SU-DHL-6 (cell line): ENCODE results near the gene CNTN4.

Experiments used
- H2AFZ ChIP-seq: fragments of 200-600 bp; sonication (generic); 2 replicates; pipeline ENCODE4 v1.6.1; 2014; ENCODE audit warnings: low read depth, mild to moderate bottlenecking, moderate library complexity, mixed read lengths, antibody characterized with exemption, low read length; ENCODE audit not compliant: severe bottlenecking
- H3F3A ChIP-seq: fragments of 200-600 bp; shearing (Covaris generic); 2 replicates; pipeline ENCODE4 v1.6.0; 2016; ENCODE audit warnings: antibody characterized with exemption, mild to moderate bottlenecking; ENCODE audit not compliant: insufficient read depth
- H3K27ac ChIP-seq: fragments of 200-600 bp; sonication (generic); 2 replicates; pipeline ENCODE4 v1.5.1; 2016; ENCODE audit warnings: low read depth, mild to moderate bottlenecking, low read length, moderate library complexity, mixed read lengths
- H3K27me3 ChIP-seq: fragments of 200-600 bp; sonication (generic), shearing (Covaris generic); 2 replicates; pipeline ENCODE4 v1.6.0; 2014; ENCODE audit warnings: mild to moderate bottlenecking, low read length
- H3K36me3 ChIP-seq: fragments of 200-600 bp; sonication (generic); 2 replicates; pipeline ENCODE4 v1.6.1; 2014; ENCODE audit warnings: mild to moderate bottlenecking, low read length, mixed read lengths
- H3K4me2 ChIP-seq: fragments of 300-600, 200-600 bp; shearing (Covaris generic), sonication (generic); 2 replicates; pipeline ENCODE4 v1.6.0; 2014; ENCODE audit warnings: low read length, low read depth, mild to moderate bottlenecking; ENCODE audit not compliant: poor library complexity, severe bottlenecking
- H3K4me3 ChIP-seq: fragments of 200-600 bp; sonication (generic); 2 replicates; pipeline ENCODE4 v1.5.1; 2014; ENCODE audit warnings: antibody characterized with exemption, low read length, mild to moderate bottlenecking, mixed read lengths; ENCODE audit not compliant: insufficient read depth, poor library complexity, severe bottlenecking
- H3K79me2 ChIP-seq: fragments of 200-600 bp; sonication (generic); 2 replicates; pipeline ENCODE4 v1.6.1; 2014; ENCODE audit warnings: mild to moderate bottlenecking, low read length, moderate library complexity; ENCODE audit not compliant: insufficient read depth
- H3K9ac ChIP-seq: fragments of 200-600 bp; sonication (generic); 2 replicates; pipeline ENCODE4 v1.7.0; 2014; ENCODE audit warnings: mild to moderate bottlenecking, low read length
- H3K9me2 ChIP-seq: fragments of 200-600 bp; sonication (generic); replicated peaks from 2 replicates; pipeline ENCODE4 v1.6.1; 2014; ENCODE audit warnings: low read length; ENCODE audit not compliant: insufficient read depth
- H3K9me3 ChIP-seq: fragments of 200-600 bp; sonication (generic); 2 replicates; pipeline ENCODE4 v1.6.1; 2014; ENCODE audit warnings: low read length, mixed read lengths; ENCODE audit not compliant: insufficient read depth
- H4K20me1 ChIP-seq: fragments of 200-600 bp; sonication (generic); 2 replicates; pipeline ENCODE4 v1.6.1; 2014; ENCODE audit warnings: low read depth, mild to moderate bottlenecking, antibody characterized with exemption, low read length, moderate library complexity, mixed read lengths
- EZH2phosphoT487 ChIP-seq: fragments of 200-600 bp; sonication (generic), shearing (Covaris generic); conservative IDR thresholded peaks from 2 replicates; pipeline ENCODE4 v1.6.1; 2018; ENCODE audit warnings: mild to moderate bottlenecking, antibody characterized with exemption, low read length, moderate library complexity, mixed read lengths
- TF ChIP-seq, protein P1 (sequence below): fragments of 200-600 bp; sonication (generic); IDR thresholded peaks from one replicate; pipeline ENCODE4 v1.5.1; 2017; ENCODE audit warnings: antibody characterized with exemption, mild to moderate bottlenecking, low read length, moderate library complexity; ENCODE audit not compliant: insufficient read depth, poor library complexity, severe bottlenecking

Gene CNTN4

DNA sequence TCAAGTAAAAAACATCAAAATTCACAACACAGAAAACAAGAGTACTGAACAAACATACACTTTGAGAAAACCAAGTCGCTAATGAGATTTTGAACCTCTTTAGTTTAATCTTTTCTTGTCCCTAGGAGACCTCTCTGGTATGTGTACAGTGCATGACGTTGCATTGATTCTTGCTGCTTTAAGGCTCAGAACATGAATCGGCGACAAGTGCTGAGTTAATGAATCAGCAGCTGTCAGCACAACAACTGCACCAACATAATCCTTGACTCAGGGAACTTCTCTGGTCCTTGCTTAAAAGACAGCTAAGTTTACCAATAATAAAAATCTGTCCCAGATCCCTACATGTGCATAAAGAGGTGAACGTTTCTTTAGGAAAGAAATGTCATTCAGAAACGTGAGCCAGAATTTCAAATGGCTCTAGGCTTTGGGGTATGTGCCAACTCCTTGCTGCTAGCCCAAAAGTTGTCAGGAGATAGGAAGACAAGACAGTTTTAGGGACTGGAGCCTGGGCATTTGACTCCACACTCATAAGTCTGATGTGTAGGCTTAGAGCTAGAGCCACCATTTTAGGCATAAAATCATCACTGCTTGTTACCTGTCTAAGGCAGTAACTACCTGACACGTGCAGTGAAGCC lies 924.6 kb downstream of the CNTN4 start:
- Histone ChIP-seq H3K27me3 (no peaks in the 10 kb centered on the region), H3K27ac (no peak overlapping the region), H3F3A (no peaks in the 10 kb centered on the region), H3K4me2 (no peak overlapping the region), H3K9me2 (no peaks in the 10 kb centered on the region), H3K36me3 (no peaks in the 10 kb centered on the region), H3K9ac (no peak overlapping the region), H3K79me2 (no peaks in the 10 kb centered on the region), H4K20me1 (no peaks in the 10 kb centered on the region), H3K9me3 (no peaks in the 10 kb centered on the region), H2AFZ (no peak overlapping the region), H3K4me3 (no peak overlapping the region)
- TF ChIP-seq, protein P1, sequence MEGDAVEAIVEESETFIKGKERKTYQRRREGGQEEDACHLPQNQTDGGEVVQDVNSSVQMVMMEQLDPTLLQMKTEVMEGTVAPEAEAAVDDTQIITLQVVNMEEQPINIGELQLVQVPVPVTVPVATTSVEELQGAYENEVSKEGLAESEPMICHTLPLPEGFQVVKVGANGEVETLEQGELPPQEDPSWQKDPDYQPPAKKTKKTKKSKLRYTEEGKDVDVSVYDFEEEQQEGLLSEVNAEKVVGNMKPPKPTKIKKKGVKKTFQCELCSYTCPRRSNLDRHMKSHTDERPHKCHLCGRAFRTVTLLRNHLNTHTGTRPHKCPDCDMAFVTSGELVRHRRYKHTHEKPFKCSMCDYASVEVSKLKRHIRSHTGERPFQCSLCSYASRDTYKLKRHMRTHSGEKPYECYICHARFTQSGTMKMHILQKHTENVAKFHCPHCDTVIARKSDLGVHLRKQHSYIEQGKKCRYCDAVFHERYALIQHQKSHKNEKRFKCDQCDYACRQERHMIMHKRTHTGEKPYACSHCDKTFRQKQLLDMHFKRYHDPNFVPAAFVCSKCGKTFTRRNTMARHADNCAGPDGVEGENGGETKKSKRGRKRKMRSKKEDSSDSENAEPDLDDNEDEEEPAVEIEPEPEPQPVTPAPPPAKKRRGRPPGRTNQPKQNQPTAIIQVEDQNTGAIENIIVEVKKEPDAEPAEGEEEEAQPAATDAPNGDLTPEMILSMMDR = no peak
- no peak for TF ChIP-seq EZH2phosphoT487

DNA sequence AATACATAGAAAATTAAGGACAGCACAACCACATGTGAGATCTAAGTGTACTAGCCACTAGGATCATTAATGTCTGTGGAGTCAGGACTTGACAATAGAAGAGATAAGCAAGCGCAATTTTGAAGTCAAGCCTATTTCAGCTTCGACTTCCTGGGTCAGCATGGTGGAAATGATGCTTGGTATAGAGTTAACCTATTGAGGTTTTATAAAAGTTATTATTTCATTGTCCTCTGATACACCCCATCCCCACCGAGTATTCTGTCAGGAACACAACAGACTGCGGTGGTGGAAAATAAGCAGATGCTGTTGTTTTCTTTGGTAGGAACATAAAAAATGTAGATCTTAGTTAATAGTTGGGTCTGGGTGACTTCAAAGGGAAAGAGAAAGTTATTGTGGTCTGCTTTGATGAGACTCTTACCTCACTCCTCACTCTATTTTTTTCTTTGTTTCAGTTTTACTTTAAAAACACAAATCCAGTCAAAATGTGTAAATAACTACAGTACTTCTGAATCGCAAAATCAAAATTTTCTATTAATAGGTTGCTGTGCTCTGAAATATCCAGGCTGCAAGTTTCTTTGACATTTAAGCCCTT lies 929.4 kb downstream of the CNTN4 start:
- Histone ChIP-seq H3K36me3 (no peaks in the 10 kb centered on the region), H2AFZ (no peak overlapping the region), H3K4me2 (no peak overlapping the region), H3K9me2 (no peaks in the 10 kb centered on the region), H3K9ac (no peak overlapping the region), H3K27ac (no peak overlapping the region), H3K79me2 (no peaks in the 10 kb centered on the region), H3K4me3 (no peak overlapping the region), H3K9me3 (no peaks in the 10 kb centered on the region), H3F3A (no peaks in the 10 kb centered on the region), H4K20me1 (no peaks in the 10 kb centered on the region), H3K27me3 (no peaks in the 10 kb centered on the region)
- no peak for TF ChIP-seq EZH2phosphoT487
- TF ChIP-seq, protein P1 = no peak

- no peaks in the 10 kb centered on the region for H3K9me3 ChIP-seq
- no peaks in the 10 kb centered on the region for H3K36me3 ChIP-seq
- no peak overlapping the region for H3K4me3 ChIP-seq
- no peaks in the 10 kb centered on the region for H3K9me2 ChIP-seq
- no peak overlapping the region for H3K27ac ChIP-seq
- no peak overlapping the region for H3K9ac ChIP-seq
- no peaks in the 10 kb centered on the region for H3K79me2 ChIP-seq
- no peaks in the 10 kb centered on the region for H3F3A ChIP-seq
- no peaks in the 10 kb centered on the region for H4K20me1 ChIP-seq
- H3K27me3 ChIP-seq = no peaks in the 10 kb centered on the region
- no peak for TF ChIP-seq EZH2phosphoT487
- TF ChIP-seq, protein P1 = no peak
- H2AFZ ChIP-seq = no peak overlapping the region
- no peak overlapping the region for H3K4me2 ChIP-seq
Measured at GRCh38 chr3:3031326-3031725, 932.7 kb downstream of the CNTN4 start.
